Nucleus accumbens (tissue), 56 donors: ENCODE measurements around the gene RNF212.

Experiments
- DNase-seq, 56 donors: peaks; one replicate each; lab custom pipeline; 2025; lab: John Stamatoyannopoulos, UW

The RNF212 gene

GRCh38 chr4:1024882-1025545, 88.3 kb downstream of the RNF212 start:
- no peak for DNase-seq

GRCh38 chr4:1023895-1024740, 89.2 kb downstream of the RNF212 start:
- no peak for DNase-seq

- DNase-seq = no peak
Measured at GRCh38 chr4:1023075-1023640, 90.2 kb downstream of the RNF212 start.

- no peak for DNase-seq
Measured at GRCh38 chr4:1022739-1023066, 90.7 kb downstream of the RNF212 start.

GRCh38 chr4:1022051-1022738, 91.2 kb downstream of the RNF212 start:
- no peak for DNase-seq
